GM15510 (cell line): ENCODE results near the gene TRPM2.

Source experiments
- POLR2A ChIP-seq: IDR thresholded peaks from 3 replicates; pipeline ENCODE4 v1.6.1; 2011; ENCODE audit warnings: borderline replicate concordance; ENCODE audit not compliant: insufficient read length; ENCODE audit errors: extremely low read depth

The TRPM2 gene

DNA sequence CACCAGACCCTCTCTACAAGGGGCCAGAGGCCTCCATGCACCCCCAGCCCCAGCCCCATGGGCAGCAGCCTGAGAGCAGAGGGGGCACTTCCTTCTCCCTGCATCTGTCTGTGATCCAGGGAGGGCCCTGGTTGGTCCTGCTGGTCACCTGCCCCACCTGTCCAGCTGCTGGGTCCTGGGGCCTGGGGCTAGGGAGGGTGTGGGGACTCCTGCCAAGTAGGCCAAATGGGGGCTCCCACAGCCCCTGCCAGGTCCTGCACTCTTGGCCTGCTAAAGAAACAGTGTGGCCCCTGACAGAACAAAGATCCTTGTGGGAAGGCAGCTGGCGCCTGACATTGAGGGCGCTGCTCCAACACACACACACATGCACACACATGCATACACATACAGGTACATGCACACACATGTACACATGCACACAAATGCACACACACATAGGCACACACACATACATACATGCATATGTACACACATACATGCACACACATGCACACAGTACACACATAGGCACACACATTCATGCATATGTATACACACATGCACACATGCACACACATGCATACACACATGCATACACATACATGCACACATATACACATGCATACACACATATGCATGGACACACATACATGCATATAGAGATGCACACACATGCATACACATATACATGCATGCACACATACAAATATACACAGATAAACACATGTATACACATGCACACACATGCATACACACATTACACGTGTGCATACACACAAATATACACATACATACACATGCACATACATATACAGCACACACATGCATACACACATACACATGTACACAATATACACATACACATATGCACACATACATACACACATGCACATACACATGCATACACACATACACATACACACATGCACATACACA, 49.9 kb downstream of the TRPM2 start:
- TF ChIP-seq POLR2A = no peak

DNA sequence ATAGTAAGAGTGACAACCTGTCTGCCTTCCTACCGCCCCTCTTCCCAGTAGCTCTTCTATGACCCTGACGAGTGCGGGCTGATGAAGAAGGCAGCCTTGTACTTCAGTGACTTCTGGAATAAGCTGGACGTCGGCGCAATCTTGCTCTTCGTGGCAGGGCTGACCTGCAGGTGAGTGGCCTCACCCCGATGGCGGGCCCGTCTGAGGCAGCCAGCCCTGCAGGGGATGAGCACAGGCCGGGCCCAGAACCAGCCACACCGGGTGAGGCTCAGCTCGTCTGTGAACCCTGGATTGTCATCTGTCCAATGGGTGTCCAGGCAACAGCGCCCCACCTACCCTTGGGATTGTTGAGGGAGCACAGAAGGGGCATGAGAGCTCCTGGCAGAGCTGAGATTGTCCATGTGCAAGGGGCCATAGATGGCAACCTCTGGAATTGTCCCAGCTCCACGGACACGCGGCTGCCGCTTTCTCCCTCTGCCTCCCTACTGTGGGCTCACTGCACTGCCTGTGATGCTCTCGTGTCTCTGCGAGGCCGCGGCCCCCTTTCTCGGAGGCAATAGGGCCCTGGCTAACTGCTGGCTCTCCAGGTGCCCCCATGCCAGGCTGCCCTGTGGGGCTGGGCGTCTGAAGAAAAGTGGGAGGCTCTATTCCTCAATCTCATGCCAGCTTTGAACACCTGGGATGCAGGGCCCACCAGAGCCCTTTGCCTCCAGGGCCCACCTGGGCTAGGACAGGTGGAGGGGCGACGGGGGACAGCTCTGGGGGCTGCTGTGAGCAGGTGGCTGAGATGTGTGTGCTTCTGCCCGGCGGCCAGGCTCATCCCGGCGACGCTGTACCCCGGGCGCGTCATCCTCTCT, 51.9 kb downstream of the TRPM2 start:
- TF ChIP-seq POLR2A = no peak

DNA sequence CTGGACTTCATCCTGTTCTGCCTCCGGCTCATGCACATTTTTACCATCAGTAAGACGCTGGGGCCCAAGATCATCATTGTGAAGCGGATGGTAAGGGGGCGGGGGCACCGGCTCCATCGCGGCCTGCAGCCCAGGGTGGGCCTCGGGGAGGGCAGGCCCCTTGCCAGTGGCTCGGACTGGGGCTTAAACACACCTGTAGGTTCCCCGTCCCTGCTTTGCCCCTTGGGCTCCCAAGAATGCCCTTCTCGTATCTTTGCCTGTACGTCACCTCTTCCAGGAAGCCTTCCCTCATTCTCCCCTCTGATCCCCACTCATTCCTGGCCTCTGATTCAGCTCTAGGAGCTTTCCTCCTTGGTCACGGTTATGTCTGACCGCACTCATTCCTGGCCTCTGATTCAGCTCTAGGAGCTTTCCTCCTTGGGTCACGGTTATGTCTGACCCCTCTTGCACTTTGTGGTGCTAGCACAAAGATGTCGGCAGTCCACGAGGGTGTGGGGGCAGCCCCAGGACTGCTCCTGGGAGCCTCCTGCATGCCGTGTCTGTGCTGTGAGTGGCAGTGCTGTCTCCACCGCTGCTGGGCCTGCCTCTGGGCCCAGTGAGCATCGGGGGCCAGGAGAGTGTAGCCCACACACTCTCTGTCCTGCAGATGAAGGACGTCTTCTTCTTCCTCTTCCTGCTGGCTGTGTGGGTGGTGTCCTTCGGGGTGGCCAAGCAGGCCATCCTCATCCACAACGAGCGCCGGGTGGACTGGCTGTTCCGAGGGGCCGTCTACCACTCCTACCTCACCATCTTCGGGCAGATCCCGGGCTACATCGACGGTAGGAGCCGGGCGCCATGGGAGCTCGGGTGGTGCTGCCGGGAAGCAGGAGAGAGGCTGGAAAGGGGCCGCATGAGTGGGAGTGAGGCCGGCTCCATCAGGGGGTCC, 52.8 kb downstream of the TRPM2 start:
- TF ChIP-seq POLR2A = no peak

DNA sequence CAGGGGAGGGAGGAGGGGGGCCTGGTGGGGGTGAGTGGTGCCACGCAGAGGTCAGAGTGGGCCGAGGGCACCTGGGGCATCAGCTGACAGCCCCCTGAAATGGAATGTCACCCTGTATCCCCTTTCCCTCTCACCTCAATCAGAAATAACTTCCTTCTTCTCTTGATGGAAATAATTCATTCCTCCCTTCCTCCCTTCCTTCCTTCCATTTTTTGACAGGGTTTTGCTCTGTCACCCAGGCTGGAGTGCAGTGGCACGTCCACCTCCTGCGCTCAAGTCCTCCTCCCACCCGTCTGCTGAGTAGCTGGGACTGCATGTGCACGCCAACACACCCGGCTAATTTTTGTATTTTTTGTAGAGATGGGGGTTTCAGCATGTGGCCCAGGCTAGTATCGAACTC, 53.5 kb downstream of the TRPM2 start:
- no peak for TF ChIP-seq POLR2A

DNA sequence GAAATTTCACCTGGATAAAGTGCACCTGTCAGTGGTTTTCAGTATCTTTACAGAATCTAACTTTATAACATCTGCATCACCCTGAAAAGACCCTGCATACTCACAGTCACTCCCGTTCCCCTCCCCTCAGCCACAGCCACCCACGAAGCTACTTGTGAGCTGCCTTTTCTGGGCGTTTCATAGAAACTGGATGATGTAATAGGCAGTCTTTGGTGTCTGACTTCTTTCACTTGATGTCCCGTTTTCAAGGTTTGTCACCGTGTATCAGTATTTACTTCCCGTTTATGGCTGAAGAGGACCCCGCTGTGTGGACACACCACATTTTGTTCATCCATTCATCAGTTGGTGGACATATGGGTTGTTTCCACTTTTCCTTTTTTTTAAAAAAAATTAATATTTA, 54.1 kb downstream of the TRPM2 start:
- no peak for TF ChIP-seq POLR2A

DNA sequence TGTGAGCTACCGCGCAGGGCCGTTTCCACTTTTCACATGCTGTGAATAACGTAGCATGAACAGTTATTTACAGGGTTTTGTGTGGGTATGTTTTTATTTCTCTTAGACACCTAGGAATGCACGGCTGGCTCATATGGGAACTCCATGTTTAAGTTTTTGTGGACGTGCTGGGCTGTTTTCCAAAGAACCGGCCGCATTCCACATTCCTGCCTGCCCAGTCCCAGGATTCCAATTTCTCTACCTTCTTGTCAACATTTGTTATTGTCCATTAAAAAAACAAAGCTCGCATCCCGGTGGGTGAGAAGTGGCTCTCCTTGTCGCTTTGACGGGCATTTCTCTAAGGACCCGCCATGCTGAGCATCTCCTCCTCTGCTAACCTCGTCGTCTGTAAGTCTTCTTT, 54.8 kb downstream of the TRPM2 start:
- no peak for TF ChIP-seq POLR2A

DNA sequence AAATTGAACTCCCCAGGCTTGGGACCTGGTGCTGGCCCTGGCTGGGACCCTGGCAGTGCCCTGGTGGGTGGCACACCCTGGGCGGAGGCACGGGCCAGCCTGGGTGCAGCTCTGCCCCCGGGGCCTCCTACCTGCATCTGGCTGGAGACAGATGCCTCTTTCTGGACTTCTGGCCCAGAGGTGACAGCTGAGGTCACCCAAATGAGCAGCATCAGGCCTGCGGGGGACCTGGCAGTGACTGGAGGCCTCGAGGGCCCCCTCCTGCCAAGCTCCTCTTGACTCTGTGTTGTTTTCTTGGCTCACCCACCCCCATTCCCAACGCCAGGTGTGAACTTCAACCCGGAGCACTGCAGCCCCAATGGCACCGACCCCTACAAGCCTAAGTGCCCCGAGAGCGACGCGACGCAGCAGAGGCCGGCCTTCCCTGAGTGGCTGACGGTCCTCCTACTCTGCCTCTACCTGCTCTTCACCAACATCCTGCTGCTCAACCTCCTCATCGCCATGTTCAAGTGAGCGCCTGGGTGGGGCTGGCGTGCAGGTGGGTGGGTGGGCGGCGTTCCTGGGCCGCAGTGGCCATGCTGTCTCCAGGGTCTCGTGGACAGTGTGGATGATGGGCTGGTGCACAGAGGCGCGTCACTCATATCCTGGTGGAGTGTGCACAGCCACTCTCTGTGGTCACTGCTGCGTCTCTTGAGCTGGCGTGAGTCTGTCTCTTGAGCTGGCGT, 60.3 kb downstream of the TRPM2 start:
- TF ChIP-seq POLR2A = no peak

DNA sequence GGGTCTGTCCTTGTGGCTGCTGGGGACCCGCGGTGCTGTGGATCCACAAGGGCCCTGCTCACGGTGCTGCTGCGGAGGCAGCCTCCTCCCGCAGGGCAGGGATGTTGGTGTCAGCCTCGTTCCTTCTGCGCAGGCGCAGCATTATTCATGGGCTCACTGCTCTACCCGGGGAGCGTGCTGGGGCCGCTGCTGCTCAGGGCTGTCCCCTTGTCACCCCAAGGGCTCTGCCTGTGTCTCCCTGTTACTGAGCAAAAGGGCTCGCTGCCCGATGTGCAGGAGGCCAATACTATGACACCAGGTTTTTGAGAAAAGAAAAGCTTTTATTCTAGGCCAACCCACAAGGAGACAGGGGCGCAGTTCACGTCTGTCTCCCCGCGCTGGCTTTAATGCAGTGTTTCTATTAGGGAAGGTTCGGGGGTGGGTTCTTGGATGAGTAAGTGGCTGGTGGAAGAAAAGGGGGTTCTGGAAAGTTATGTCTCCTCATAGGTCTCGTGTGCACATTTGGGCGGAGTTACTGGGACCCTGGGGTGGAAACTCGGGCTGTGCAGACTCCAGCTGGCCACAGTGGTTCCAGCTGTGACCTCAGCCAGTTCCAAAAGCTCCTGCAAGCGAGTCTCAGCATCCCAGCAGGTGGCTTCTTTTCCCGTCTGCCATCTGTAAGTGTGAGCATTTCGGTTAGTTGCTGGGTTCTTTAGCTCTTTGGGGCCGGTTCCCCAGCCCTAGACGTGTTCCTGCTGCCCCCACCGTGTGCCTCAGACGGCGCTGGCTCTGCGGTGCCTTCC, 61.1 kb downstream of the TRPM2 start:
- no peak for TF ChIP-seq POLR2A

DNA sequence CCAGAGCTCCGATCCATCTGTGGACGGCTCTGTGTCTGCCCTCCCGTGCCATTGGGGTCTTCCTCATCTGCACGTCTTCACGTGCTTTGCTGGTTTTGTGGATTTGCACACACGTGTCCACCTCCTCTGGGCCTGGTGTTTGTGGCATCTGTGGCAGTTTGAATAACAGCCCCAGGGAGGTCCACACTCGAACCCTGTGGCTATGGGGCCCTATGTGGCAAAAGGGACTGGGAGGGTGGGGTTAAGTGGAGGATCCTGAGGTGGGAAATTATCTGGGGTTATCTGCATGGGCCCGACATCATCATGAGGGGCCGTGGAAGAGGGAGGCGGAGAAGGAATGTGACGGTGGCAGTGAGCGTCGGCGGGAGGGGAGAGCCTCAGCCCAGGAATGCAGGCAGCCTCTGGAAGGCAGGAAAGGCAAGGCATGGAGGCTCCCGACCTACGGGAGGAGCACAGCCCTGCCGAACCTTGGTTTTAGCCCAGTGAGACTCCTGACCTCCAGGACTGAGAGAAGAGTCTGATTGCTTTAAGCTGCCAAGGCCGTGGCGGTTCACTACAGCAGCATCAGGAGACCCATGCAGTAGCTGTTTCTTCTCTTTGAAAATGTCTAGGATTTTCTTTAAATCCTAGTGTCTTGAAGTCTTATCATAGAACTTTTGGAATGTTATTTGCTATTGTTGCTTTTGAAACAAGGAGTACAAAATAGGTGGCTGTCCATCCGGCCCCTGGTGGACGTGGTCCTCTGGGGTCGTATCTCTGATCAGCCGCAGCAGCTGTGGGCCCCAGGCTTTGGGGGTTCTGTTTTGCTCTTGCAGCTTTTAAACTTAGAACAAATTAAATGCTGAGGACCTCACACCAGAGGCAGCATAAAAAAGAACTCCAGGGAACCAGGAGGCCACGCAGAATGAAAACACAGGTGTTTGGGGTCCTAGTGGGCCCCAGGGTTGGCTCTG, 61.9 kb downstream of the TRPM2 start:
- TF ChIP-seq POLR2A = no peak

DNA sequence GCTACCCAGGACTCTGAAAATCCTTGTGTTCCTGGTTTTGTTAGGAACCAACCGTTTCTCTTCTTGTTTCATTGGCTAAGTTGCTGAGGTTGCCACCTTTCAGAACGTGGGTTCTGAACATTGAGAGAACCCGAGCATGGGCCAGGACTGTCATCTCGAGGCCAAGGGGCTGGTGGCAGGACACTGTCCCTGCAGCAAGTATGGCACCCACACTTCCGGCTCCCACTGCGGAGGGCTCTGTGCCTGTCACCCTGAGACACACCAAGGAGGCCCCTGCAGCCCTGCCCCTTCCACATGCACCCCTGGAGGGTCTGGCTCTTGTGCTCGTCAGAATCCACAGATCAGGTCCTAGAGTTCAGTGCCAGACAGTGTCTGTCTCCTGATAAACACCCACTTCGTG, 62.8 kb downstream of the TRPM2 start:
- no peak for TF ChIP-seq POLR2A

DNA sequence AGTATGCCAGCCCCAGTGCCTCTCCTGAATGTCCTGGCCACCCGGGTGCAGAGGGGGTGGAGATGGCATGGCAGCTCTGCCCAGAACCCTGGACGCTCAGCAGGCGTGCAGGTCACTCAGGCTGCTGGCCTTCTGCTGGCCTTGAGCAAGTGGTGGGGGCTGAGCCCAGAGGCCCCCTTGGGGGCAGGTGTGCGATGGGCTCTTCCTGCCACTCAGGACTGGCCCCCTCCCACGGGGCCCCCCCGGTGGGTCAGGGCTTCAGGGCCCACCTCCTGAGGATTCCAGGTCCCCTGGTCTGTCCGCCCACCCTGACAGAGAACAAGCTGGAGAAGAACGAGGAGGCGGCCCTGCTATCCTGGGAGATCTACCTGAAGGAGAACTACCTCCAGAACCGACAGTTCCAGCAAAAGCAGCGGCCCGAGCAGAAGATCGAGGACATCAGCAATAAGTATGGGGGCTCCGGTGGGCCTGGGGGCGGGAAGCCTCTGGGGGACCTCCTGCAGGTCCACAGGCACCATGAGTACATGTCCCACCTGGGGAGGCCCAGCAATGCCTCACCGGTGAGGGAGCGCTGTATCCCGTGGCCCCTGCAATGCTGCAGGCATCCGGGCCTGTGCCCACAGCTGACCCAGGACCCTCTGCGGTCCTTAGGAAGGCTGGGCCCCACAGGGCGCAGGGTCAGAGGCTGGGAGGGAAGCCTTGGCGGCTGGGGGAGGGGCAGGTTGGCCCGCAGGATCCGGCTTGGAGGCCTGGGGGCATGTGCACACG, 64.9 kb downstream of the TRPM2 start:
- no peak for TF ChIP-seq POLR2A
